GM12801 (cell line): ENCODE measurements around the gene PCBP3.

Source experiments
- CTCF ChIP-seq: IDR thresholded peaks from one replicate; pipeline ENCODE4 v1.5.1; 2011; ENCODE audit warnings: control low read depth; ENCODE audit not compliant: insufficient read length; ENCODE audit errors: extremely low read depth

Gene PCBP3

GRCh38 chr21:45966791-45967394, 323.4 kb downstream of the PCBP3 start:
- TF ChIP-seq CTCF, result no peak

- TF ChIP-seq CTCF, result no peak
Observed at GRCh38 chr21:45969921-45970673, 326.6 kb downstream of the PCBP3 start.

GRCh38 chr21:45970674-45971615, 327.4 kb downstream of the PCBP3 start:
- no peak for TF ChIP-seq CTCF

GRCh38 chr21:45971616-45972352, 328.3 kb downstream of the PCBP3 start:
- no peak for TF ChIP-seq CTCF

GRCh38 chr21:45972353-45972715, 328.8 kb downstream of the PCBP3 start:
- TF ChIP-seq CTCF, result no peak

GRCh38 chr21:45972716-45973474, 329.4 kb downstream of the PCBP3 start:
- no peak for TF ChIP-seq CTCF
